GM23338 (cell line): ENCODE data around the gene CA12. TPM values are rescaled to one million over a fixed set of nuclear protein-coding genes. Genes with fewer than 3 reads are reported as not detected.

Source experiments
- ATAC-seq: fragments of 200-7000 bp; cut with Tn5 transposase; 3 replicates; pipeline ENCODE4 v1.9.1; 2020
- DNase-seq: peaks from one replicate; pipeline ENCODE4 v3.0.0-alpha.2; 2015; ENCODE audit warnings: low spot score
- H2AFZ ChIP-seq: fragments of 200-600 bp; sonication (generic); 2 replicates; pipeline ENCODE4 v1.8.0; 2016; ENCODE audit warnings: antibody characterized with exemption, mild to moderate bottlenecking, moderate library complexity
- H3F3A ChIP-seq: fragments of 200-600 bp; sonication (generic); replicated peaks from 2 replicates; pipeline ENCODE4 v1.8.0; 2017; ENCODE audit warnings: antibody characterized with exemption, mixed run types, low read depth
- H3K27ac ChIP-seq: fragments of 200-600 bp; sonication (generic); 2 replicates; pipeline ENCODE4 v1.6.1; 2016; ENCODE audit warnings: low read depth
- H3K27me3 ChIP-seq: fragments of 200-600 bp; sonication (generic); 2 replicates; pipeline ENCODE4 v1.8.0; 2016; ENCODE audit warnings: mild to moderate bottlenecking, mixed run types, moderate library complexity; ENCODE audit not compliant: insufficient read depth
- H3K36me3 ChIP-seq: fragments of 200-600 bp; sonication (generic); 2 replicates; pipeline ENCODE4 v1.8.0; 2016; ENCODE audit warnings: mild to moderate bottlenecking; ENCODE audit not compliant: insufficient read depth
- H3K4me1 ChIP-seq: fragments of 200-600 bp; sonication (generic); 2 replicates; pipeline ENCODE4 v1.8.0; 2016; ENCODE audit warnings: mild to moderate bottlenecking, moderate library complexity; ENCODE audit not compliant: insufficient read depth
- H3K4me2 ChIP-seq: fragments of 200-600 bp; sonication (generic); 2 replicates; pipeline ENCODE4 v1.7.1; 2017; ENCODE audit warnings: mixed run types
- H3K4me3 ChIP-seq: fragments of 200-600 bp; sonication (generic); 2 replicates; pipeline ENCODE4 v1.6.1; 2016; ENCODE audit warnings: mixed run types
- H3K79me2 ChIP-seq: fragments of 200-600 bp; sonication (generic); replicated peaks from 2 replicates; pipeline ENCODE4 v1.8.0; 2017; ENCODE audit warnings: mild to moderate bottlenecking; ENCODE audit not compliant: insufficient read depth
- H3K9me2 ChIP-seq: fragments of 200-600 bp; sonication (generic); 2 replicates; pipeline ENCODE4 v1.8.0; 2017; ENCODE audit not compliant: insufficient read depth
- H4K20me1 ChIP-seq: fragments of 200-600 bp; sonication (generic); replicated peaks from 2 replicates; pipeline ENCODE4 v1.8.0; 2017; ENCODE audit warnings: mild to moderate bottlenecking; ENCODE audit not compliant: insufficient read depth
- H3K27ac Mint-ChIP-seq: 2 replicates; pipeline ENCODE4 v1.8.0; 2020; ENCODE audit warnings: inconsistent platforms, mild to moderate bottlenecking, moderate library complexity, mixed read lengths
- H3K27me3 Mint-ChIP-seq: 3 replicates; pipeline ENCODE4 v1.8.0; 2022; ENCODE audit warnings: low read depth, mild to moderate bottlenecking, moderate library complexity, mixed read lengths, inconsistent platforms; ENCODE audit not compliant: insufficient read depth, poor library complexity
- H3K36me3 Mint-ChIP-seq: 3 replicates; pipeline ENCODE4 v1.8.0; 2021; ENCODE audit warnings: low read depth, mild to moderate bottlenecking, inconsistent platforms, moderate library complexity, mixed read lengths
- H3K4me1 Mint-ChIP-seq: 3 replicates; pipeline ENCODE4 v1.8.0; 2020; ENCODE audit warnings: mild to moderate bottlenecking, inconsistent platforms, mixed read lengths
- H3K4me3 Mint-ChIP-seq: 3 replicates; pipeline ENCODE4 v1.8.0; 2021; ENCODE audit warnings: moderate library complexity, mild to moderate bottlenecking, inconsistent platforms, mixed read lengths
- H3K9me3 Mint-ChIP-seq: 3 replicates; pipeline ENCODE4 v1.8.0; 2020; ENCODE audit warnings: moderate library complexity, mild to moderate bottlenecking, inconsistent platforms, mixed read lengths
- CREB1 ChIP-seq: fragments of 250-450 bp; sonication (Bioruptor Pico); IDR thresholded peaks from 2 replicates; pipeline ENCODE4 v1.5.0; 2020; ENCODE audit warnings: low read depth, mild to moderate bottlenecking, moderate library complexity
- EZH2 ChIP-seq: fragments of 200-600 bp; sonication (generic); IDR thresholded peaks from one replicate; pipeline ENCODE4 v1.8.0; 2017; ENCODE audit warnings: antibody characterized with exemption, mild to moderate bottlenecking, low read depth; ENCODE audit not compliant: unreplicated experiment
- NANOG ChIP-seq: IDR thresholded peaks from 2 replicates; pipeline ENCODE4 v1.6.1; 2016; ENCODE audit warnings: antibody characterized with exemption, borderline replicate concordance
- POLR2AphosphoS5 ChIP-seq: IDR thresholded peaks from 2 replicates; pipeline ENCODE4 v1.6.1; 2016; ENCODE audit warnings: antibody characterized with exemption, low read depth
- STAT1 ChIP-seq: IDR thresholded peaks from one replicate; pipeline ENCODE4 v1.6.1; 2016; ENCODE audit warnings: antibody characterized with exemption; ENCODE audit not compliant: unreplicated experiment
- polyA plus RNA-seq: library from polyadenylated mRNA; unstranded; fragments of >200 nt; fragmentation: Nextera tagmentation; extraction: Ambion mirVana; gene quantifications from 2 replicates; pipeline ENCODE4 v1.2.1, GENCODE V29; 2016
- total RNA-seq: library from RNA; depleted of rRNA; stranded (reverse); fragments of >200 nt; shearing (Covaris generic); gene quantifications from 2 replicates; pipeline ENCODE4 v1.2.3, GENCODE V29; 2014
- TF ChIP-seq, protein P1 (sequence below), 2 experiments: fragments of 200-600 bp in 1 of 2; sonication (generic) in 1 of 2; conservative IDR thresholded peaks; 2 replicates each; pipeline versions ENCODE4 v1.5.1 to v1.6.1; 2016 to 2017; ENCODE audit warnings: antibody characterized with exemption in 2 of 2, low read depth in 2 of 2, mild to moderate bottlenecking in 2 of 2, moderate library complexity in 1 of 2
- TF ChIP-seq, protein P2 (sequence below): IDR thresholded peaks from 2 replicates; pipeline ENCODE4 v1.6.1; 2016; ENCODE audit warnings: antibody characterized with exemption
- TF ChIP-seq, protein P3 (sequence below): IDR thresholded peaks from one replicate; pipeline ENCODE4 v1.6.1; 2018; ENCODE audit warnings: antibody characterized with exemption; ENCODE audit not compliant: unreplicated experiment
- TF ChIP-seq, protein P4 (sequence below): fragments of 250-450 bp; sonication (Bioruptor Pico); IDR thresholded peaks from 2 replicates; pipeline ENCODE4 v1.5.0; 2020; ENCODE audit warnings: mild to moderate bottlenecking, moderate library complexity

The CA12 gene
- total and polyA plus RNA-seq, 2 experiments from 2014 or later: 2.9 to 5.2 TPM

DNA sequence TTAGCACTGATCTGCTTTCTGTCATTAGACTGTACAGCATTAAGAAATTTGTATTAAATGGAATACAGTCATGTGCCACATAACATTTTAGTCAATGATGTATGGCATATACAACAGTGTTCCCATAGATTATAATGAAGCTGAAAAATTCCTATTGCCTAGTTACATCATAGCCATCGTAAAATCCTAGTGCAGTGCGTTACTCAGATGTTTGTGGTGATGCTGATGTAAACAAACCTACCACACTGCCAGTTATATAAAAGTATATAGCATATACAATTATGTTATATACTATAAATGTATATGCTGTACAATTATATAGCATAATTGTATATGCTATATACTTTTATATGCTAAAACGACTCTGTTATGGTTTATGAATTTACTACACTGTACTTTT lies 62.6 kb downstream of the CA12 start:
- Mint-ChIP-seq H3K9me3 (no peaks in the 10 kb centered on the region), H3K27ac (no peak overlapping the region), H3K36me3 (no peaks in the 10 kb centered on the region), H3K4me3 (no peak overlapping the region), H3K4me1 (peaks cover 38% of the 10 kb centered on the region), H3K27me3 (peaks cover 6% of the 10 kb centered on the region)
- DNase-seq: no peak
- Histone ChIP-seq H3K27ac (no peak overlapping the region), H3K27me3 (no peaks in the 10 kb centered on the region), H3K36me3 (no peaks in the 10 kb centered on the region), H3K4me1 (peaks cover 42% of the 10 kb centered on the region), H3F3A (no peaks in the 10 kb centered on the region), H4K20me1 (no peaks in the 10 kb centered on the region), H3K4me3 (no peak overlapping the region), H3K4me2 (no peak overlapping the region), H2AFZ (no peak overlapping the region), H3K79me2 (no peaks in the 10 kb centered on the region), H3K9me2 (0 out of 2 replicates have a peak, but pooled peaks cover 3% of the 10 kb centered on the region)
- ATAC-seq: no peak
- TF ChIP-seq, protein P1, sequence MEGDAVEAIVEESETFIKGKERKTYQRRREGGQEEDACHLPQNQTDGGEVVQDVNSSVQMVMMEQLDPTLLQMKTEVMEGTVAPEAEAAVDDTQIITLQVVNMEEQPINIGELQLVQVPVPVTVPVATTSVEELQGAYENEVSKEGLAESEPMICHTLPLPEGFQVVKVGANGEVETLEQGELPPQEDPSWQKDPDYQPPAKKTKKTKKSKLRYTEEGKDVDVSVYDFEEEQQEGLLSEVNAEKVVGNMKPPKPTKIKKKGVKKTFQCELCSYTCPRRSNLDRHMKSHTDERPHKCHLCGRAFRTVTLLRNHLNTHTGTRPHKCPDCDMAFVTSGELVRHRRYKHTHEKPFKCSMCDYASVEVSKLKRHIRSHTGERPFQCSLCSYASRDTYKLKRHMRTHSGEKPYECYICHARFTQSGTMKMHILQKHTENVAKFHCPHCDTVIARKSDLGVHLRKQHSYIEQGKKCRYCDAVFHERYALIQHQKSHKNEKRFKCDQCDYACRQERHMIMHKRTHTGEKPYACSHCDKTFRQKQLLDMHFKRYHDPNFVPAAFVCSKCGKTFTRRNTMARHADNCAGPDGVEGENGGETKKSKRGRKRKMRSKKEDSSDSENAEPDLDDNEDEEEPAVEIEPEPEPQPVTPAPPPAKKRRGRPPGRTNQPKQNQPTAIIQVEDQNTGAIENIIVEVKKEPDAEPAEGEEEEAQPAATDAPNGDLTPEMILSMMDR (conservative IDR thresholded peaks at IDR 0.05; ENCODE audit: low read depth in 2 of 2): no peak
- TF ChIP-seq CREB1 (CRISPR knock-in tag) (no peak), POLR2AphosphoS5 (no peak), NANOG (no peak), EZH2 (no peak), STAT1 (no peak)
- TF ChIP-seq, protein P2, sequence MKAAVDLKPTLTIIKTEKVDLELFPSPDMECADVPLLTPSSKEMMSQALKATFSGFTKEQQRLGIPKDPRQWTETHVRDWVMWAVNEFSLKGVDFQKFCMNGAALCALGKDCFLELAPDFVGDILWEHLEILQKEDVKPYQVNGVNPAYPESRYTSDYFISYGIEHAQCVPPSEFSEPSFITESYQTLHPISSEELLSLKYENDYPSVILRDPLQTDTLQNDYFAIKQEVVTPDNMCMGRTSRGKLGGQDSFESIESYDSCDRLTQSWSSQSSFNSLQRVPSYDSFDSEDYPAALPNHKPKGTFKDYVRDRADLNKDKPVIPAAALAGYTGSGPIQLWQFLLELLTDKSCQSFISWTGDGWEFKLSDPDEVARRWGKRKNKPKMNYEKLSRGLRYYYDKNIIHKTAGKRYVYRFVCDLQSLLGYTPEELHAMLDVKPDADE: no peak
- TF ChIP-seq, protein P3, sequence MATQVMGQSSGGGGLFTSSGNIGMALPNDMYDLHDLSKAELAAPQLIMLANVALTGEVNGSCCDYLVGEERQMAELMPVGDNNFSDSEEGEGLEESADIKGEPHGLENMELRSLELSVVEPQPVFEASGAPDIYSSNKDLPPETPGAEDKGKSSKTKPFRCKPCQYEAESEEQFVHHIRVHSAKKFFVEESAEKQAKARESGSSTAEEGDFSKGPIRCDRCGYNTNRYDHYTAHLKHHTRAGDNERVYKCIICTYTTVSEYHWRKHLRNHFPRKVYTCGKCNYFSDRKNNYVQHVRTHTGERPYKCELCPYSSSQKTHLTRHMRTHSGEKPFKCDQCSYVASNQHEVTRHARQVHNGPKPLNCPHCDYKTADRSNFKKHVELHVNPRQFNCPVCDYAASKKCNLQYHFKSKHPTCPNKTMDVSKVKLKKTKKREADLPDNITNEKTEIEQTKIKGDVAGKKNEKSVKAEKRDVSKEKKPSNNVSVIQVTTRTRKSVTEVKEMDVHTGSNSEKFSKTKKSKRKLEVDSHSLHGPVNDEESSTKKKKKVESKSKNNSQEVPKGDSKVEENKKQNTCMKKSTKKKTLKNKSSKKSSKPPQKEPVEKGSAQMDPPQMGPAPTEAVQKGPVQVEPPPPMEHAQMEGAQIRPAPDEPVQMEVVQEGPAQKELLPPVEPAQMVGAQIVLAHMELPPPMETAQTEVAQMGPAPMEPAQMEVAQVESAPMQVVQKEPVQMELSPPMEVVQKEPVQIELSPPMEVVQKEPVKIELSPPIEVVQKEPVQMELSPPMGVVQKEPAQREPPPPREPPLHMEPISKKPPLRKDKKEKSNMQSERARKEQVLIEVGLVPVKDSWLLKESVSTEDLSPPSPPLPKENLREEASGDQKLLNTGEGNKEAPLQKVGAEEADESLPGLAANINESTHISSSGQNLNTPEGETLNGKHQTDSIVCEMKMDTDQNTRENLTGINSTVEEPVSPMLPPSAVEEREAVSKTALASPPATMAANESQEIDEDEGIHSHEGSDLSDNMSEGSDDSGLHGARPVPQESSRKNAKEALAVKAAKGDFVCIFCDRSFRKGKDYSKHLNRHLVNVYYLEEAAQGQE: no peak

DNA sequence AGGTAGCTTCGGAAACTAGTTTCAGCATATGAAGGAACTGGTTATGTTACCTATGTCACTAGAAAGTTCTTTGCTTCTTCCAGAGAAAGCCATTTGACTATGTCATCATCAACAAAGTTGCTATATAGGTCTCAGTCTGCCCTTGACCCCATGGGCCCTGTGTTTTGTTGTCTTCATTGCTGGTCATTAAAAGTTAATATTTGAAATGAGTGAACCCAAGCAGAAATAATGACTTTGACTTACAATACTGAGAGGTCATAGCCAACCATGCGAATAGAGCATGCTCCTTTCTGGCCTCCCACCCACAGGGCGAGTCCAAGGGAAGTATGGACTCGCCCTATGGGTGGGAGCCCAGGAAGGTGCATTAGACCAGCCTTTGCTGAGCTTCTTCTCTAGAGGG lies 63.3 kb downstream of the CA12 start:
- peaks cover 4% of the 10 kb centered on the region for H3K27me3 Mint-ChIP-seq
- Histone ChIP-seq H3K4me3 (no peak overlapping the region), H4K20me1 (no peaks in the 10 kb centered on the region), H3K9me2 (0 out of 2 replicates have a peak, but pooled peaks cover 3% of the 10 kb centered on the region), H3K27ac (no peak overlapping the region), H3K36me3 (no peaks in the 10 kb centered on the region), H3K4me2 (no peak overlapping the region), H2AFZ (no peak overlapping the region), H3K4me1 (peaks cover 43% of the 10 kb centered on the region), H3K27me3 (no peaks in the 10 kb centered on the region), H3K79me2 (no peaks in the 10 kb centered on the region), H3F3A (no peaks in the 10 kb centered on the region)
- ATAC-seq: no peak
- peaks cover 40% of the 10 kb centered on the region for H3K4me1 Mint-ChIP-seq
- H3K36me3 Mint-ChIP-seq: no peaks in the 10 kb centered on the region
- H3K27ac Mint-ChIP-seq: no peak overlapping the region
- no peak overlapping the region for H3K4me3 Mint-ChIP-seq
- no peaks in the 10 kb centered on the region for H3K9me3 Mint-ChIP-seq
- no peak for DNase-seq
- TF ChIP-seq, protein P4, sequence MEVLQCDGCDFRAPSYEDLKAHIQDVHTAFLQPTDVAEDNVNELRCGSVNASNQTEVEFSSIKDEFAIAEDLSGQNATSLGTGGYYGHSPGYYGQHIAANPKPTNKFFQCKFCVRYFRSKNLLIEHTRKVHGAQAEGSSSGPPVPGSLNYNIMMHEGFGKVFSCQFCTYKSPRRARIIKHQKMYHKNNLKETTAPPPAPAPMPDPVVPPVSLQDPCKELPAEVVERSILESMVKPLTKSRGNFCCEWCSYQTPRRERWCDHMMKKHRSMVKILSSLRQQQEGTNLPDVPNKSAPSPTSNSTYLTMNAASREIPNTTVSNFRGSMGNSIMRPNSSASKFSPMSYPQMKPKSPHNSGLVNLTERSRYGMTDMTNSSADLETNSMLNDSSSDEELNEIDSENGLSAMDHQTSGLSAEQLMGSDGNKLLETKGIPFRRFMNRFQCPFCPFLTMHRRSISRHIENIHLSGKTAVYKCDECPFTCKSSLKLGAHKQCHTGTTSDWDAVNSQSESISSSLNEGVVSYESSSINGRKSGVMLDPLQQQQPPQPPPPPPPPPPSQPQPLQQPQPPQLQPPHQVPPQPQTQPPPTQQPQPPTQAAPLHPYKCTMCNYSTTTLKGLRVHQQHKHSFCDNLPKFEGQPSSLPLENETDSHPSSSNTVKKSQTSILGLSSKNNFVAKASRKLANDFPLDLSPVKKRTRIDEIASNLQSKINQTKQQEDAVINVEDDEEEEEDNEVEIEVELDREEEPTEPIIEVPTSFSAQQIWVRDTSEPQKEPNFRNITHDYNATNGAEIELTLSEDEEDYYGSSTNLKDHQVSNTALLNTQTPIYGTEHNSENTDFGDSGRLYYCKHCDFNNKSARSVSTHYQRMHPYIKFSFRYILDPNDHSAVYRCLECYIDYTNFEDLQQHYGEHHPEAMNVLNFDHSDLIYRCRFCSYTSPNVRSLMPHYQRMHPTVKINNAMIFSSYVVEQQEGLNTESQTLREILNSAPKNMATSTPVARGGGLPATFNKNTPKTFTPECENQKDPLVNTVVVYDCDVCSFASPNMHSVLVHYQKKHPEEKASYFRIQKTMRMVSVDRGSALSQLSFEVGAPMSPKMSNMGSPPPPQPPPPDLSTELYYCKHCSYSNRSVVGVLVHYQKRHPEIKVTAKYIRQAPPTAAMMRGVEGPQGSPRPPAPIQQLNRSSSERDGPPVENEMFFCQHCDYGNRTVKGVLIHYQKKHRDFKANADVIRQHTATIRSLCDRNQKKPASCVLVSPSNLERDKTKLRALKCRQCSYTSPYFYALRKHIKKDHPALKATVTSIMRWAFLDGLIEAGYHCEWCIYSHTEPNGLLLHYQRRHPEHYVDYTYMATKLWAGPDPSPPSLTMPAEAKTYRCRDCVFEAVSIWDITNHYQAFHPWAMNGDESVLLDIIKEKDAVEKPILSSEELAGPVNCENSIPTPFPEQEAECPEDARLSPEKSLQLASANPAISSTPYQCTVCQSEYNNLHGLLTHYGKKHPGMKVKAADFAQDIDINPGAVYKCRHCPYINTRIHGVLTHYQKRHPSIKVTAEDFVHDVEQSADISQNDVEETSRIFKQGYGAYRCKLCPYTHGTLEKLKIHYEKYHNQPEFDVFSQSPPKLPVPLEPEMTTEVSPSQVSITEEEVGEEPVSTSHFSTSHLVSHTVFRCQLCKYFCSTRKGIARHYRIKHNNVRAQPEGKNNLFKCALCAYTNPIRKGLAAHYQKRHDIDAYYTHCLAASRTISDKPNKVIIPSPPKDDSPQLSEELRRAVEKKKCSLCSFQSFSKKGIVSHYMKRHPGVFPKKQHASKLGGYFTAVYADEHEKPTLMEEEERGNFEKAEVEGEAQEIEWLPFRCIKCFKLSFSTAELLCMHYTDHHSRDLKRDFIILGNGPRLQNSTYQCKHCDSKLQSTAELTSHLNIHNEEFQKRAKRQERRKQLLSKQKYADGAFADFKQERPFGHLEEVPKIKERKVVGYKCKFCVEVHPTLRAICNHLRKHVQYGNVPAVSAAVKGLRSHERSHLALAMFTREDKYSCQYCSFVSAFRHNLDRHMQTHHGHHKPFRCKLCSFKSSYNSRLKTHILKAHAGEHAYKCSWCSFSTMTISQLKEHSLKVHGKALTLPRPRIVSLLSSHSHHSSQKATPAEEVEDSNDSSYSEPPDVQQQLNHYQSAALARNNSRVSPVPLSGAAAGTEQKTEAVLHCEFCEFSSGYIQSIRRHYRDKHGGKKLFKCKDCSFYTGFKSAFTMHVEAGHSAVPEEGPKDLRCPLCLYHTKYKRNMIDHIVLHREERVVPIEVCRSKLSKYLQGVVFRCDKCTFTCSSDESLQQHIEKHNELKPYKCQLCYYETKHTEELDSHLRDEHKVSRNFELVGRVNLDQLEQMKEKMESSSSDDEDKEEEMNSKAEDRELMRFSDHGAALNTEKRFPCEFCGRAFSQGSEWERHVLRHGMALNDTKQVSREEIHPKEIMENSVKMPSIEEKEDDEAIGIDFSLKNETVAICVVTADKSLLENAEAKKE: no peak
- TF ChIP-seq NANOG: no peak
